GM19467 (cell line): ENCODE data around the gene ARHGEF17.
A peak's percentile ranks its signal among the peaks of the same experiment; 100 is the strongest.

Experiments
- ATAC-seq: cut with Tn5 transposase; IDR thresholded peaks from one replicate; pipeline ENCODE4 v1.9.1; 2021; ENCODE audit warnings: mild to moderate bottlenecking, moderate library complexity; ENCODE audit not compliant: unreplicated experiment

The ARHGEF17 gene

DNA sequence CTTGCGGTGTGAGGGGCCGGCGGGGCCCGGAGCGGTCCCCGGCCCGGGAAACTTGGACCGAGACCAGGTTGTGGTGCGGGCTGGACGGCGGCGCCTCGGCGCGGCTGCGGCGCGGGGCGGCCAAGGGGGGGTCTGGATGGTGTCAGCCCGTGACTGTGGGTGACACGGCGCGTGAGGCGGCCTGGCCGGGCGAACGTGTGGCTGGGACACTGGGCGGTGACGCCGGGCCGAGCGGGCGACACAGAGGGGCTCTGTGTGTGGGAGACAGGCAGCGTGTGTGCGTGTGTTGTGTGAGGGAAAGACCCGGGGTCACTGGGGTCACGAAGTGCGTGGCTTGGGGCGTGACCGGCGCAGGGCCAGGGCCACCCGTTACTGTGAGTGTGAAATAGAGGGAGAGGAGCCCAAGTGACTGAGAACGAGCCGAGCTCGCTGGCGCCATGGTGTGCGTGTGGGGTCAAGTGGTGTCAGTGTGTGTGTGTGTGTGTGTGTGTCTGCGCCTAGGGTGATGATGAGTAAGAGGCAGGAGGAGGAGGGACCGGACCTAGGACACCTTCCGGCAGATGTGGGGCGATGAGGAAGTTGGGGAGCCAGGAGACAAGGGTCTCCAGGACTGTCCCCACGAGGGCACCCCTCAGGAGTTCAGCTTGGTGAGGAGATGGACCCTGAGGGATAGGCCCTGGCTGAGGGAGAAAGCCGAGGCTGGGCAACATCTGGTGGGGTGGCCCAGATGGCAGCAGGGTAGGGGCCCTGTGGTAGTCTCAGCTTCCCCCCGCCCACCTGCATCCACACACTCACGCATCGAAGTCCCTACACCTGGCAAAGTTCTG is 68.9 kb downstream of the ARHGEF17 start:
- peak; percentile 10 for ATAC-seq

DNA sequence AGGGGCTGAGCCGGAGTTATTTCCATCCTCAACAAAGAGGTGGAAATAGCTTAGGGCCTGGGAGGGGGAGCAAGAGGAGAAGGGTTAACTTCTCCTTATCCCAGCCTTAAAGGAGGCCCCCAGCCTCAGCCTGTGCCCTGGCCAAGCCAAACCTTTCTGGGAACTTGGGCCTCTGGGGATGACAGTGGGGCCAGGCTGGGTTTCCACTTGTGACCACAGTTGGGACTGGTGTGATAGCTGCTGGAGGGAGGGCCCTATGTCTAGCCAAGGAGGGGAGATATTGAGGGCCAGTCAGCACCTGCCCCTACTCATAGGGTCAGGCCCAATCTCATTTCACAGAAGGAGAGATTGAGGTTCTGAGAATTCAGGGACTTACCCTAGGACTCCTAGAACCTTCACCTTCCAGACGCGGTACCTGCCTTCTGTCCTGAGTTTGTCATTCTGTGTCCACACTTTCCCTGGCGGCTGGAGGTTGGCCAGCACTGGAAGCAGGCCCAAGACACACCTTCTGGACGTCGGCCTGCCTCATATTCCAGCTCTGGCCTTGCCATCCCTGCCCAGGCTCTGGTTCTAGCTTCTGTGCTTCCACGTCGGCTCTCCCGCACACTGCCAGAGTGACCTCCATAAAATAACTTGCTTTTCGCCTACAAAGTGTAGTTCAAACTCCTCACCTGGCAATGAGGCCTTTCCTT is 71.3 kb downstream of the ARHGEF17 start:
- no peak for ATAC-seq

DNA sequence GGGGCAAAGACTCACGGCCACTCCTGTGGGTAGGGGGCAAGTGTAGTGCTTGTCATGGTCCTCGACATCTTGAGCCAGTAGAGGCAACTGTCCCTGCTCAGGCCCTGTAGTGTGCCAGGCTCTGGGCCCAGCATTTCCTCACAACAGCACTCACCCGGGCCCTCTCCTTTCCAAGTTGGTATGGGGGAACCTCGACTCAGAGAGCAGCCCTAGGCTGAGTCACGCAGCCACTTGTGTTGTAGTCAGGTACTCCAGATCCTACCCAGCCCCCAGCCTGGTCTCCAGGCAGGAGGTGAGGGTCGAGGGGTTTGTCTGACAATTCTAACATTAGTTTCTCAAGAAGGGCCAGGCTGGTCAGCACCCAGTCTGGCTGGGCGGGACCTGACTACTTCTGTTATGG is 72.3 kb downstream of the ARHGEF17 start:
- ATAC-seq = no peak

DNA sequence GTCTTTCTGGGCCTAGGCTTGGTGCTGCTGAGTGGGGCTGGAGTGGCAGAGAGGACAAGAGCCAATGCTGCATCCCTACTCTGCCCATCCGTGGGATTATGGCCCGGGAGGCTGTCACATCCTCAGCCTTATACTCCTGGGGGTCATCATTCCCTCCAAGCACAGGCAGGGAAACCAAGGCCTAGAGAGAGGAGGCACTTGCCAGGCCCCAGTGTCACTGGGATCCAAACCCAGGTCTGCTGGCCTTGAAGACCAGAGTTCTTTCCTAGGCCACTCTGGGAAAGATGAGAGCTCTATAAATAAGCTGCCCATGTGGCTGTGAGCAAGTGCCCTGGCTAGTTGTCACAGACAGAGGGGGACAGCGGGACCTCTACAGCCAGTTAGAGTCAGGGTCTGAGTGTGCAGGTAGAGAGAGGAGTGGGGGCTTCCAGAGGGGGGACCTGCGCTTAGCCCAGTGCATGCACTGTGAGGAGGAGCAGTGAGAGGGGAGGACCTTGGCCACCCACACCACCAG is 72.9 kb downstream of the ARHGEF17 start:
- ATAC-seq = no peak

DNA sequence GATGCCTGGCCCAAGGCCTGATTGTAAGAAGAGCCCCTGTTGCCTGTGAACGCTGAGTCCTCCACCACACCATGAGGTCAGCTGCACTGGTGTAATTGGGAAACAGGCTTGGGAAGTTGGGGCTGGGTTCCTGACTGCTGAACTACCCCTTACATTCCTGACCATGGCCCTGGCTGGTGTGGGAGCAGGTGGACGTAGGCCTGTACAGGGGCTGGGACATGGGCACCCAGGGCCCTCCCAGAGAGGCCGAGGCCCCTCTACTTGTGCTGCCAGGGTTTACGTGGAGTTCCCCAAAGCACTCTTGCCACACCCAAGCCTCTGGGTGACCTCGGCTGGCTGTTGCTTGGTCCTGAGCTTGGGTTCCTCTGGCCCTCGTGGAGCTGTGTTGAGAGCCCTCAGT is 73.5 kb downstream of the ARHGEF17 start:
- ATAC-seq = no peak

DNA sequence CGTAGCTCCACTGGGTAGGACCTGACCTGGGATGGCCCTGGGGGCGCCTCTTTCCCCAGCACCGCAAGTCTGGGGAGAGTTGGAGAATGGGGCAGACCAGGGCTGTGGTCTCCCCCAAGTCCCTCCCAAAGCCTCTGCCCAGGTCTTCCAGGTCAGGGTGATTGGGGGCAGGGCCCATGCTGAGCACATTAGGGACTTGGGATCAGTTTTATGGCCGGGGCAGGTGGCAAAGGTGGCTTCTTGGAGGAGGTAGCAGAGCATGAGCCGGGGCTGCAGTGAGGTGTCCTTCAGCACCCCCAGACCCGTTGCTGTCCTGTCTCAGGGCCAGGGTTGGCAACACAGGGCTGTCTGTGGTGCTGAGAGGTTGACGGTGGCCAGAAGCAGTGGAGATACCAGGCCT is 74.1 kb downstream of the ARHGEF17 start:
- no peak for ATAC-seq

DNA sequence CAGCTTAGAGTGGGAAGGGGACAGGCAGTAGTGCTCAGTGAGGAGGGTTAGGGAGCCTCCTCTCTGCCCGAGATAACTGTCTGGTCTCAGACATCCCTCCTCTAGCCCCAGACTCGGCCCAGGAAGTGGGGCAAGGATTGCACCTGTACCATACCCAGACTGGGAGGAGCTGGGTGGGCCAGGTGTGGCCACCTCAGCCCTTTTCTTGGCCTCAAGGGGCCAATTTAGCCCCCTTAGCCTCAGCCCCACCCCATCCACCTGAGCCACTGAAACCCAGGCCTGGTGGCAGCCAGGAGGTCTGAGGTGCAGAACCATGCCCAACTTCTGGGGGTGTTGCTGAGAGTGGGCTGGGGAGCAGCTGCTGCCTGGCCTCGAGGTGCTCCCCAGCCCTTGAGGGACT is 74.7 kb downstream of the ARHGEF17 start:
- ATAC-seq = no peak

DNA sequence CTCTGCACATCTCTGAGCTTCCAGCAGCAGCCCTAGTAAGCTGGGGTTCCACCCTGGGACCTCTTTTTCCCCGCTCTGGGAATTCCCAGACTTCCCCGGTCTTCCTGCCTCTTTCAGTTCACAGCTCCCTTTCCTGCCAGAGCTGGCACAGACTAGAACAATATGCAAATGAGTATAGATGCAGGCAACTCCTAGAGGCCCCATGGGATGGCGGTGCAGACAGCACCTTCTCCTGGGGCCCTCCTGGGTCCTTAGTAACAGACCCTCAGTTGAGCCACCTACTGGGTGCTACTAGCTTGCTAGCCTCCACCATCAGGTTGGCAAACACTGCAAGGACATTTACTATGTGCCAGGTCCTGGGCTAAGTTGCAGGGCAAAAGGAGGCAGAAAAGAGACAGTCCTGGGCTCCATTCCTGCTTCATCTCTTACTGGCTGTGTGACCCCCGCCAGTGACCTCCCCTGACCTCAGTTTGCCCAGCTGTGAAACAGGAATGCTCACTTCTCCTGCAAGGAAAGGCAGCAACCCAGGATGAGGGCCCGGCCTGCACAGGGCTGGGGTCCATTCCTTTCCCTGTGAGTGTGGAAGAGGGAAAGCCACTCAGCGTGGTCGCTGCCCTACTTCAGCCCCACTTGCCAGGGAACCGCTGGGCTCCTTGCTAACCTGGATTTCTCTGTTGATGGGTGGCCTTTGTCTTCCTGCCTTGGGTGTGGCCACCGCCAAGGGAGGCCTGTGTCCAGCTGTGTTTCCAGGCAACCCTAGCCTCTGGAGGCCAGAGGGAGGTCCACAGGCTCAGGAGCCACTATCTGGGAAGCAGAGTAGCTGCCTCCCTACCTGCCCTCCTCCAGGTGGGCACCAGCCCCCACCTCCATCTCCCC is 75.4 kb downstream of the ARHGEF17 start:
- no peak for ATAC-seq

DNA sequence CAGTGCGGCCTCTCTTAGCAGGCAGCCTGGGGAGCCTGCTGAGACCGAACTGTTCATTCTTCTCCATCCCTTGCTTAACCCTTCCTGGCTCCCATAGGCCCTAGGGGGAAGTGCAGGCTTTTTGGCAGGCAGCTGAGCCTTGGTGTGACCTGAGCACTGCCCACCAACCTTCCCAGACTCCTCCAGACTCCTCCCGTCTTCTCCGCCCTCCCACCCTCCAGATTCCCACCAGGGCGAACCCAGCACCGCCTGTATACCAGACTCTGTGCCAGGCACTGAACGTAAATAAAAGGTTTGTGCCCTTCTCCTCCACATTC is 76.0 kb downstream of the ARHGEF17 start:
- ATAC-seq = no peak

DNA sequence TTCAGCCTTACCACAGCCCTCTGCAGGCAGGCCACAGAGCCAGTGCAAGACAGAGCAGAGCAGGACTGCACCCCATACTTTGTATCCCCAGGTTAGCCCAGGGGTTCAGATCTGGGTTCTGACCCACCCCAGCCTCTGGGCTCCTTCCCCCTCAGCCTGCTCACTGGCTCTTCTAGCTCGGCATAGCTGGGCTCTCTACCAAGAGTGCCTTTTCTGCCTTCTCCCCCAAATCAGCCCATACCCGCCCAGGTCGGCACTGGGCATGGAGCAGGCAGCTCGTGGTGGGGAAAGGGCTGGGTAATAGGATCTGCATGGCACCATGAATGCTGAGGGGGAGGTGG is 76.4 kb downstream of the ARHGEF17 start:
- no peak for ATAC-seq

DNA sequence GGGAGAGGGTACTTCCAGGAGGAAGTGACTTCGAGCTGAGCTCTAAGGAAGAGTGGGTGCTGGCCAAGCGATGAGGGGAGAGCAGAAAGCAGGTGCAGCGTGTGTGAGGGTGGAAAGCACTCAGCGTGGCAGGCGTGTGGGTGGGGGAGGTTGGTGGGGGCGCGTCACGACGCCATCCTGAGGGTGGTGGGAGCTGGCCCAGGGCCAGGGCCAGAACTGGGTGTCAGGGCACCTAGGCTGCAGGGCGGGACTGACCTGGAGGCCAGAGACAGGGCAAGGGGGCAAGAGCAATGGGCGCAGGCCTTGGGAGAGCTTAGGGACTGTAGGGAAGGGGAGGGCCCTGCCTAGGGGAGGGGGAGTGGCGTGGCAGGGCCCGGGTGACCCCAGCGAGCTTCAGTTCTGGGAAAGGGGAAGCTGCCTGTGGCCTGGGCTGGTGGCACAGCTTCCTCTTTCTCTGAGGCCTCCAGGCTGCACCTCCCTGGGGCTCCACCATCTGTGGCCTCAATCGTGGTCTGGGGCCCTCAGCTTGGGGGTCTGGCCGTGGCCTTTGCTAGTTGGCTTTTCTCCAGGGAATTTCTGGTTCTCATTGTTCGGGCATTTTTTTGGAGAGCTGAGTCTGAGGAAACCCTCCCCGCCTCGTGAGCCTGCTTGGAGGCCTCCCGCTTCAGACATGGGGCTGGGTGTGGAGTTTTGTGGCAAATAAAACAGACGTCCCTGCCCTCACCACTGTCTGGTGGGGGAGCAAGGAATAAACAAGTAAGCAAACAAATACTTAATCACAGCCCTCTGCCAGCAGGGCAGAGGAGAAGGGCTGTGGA is 77.0 kb downstream of the ARHGEF17 start:
- ATAC-seq = peak; percentile 41

DNA sequence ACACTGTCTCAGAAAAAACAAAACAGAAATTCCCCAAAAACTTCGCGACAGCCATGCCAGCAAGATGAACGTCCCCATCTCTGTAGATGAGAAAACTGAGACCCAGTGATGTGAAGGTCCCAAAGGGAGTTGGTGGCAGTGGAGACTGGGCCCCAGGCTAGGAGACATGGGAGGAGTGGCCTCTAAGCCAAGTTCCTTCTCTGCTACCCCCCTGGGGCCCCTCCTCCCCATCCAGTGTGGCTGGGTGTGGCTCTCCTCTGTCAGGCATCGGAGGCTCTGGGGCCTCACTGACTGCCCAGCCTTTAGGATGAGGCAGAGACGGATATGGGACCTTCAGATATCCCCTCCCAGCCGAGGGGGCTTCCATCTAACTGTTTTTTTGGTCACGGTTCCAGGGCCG is 77.9 kb downstream of the ARHGEF17 start:
- no peak for ATAC-seq

DNA sequence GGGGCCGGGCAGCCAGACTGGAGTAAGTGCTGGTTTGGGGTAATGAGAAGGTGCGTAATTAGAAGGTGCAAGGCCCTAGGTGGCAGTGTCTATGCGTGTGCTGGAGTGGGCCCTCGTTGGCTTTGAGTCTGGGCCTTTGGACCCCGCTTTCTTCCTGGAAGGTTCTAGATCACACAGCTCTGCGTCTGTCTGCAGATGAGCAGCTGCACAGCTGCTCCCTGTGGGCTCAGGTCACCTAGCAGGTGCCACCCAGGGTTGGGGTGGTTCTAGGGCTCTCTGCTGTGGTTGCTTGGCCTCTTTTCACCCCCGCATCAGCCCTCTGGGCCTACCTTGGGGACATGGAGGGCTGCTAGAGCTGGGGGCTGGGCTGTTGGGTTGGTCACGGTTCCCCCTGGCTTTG is 78.5 kb downstream of the ARHGEF17 start:
- ATAC-seq = no peak

DNA sequence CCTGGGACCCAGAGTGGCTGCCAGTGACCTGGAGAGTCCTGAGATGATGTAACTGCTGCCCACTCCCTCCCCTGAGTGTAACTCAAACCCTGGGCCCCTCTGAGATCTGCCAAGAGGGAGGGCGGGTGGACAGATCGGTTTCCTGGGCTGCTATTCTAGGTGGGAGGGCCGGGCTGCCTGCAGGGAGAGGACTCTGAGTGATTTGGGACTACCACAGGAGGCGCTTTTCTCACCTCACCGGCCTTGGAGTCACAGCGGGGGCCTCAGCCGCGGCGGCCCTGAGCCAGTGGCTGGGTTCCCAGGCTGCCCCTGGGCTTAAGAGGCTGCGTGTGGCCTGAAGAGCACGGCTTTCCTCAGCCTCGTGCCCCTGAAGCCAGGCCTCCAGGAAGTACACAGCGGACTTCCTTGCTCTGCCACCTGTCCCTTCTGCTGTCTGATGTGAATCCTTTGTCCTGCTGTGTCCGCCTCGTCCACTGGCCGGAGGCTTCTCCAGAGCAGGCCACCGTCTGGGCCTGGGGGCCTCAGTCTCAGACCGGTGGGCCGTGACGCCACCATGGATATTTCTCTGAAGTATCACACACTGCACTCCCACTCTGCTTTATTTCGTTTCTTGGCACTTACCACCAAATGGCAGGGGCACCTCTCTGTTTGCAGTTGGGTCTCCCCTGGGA is 79.7 kb downstream of the ARHGEF17 start:
- no peak for ATAC-seq

DNA sequence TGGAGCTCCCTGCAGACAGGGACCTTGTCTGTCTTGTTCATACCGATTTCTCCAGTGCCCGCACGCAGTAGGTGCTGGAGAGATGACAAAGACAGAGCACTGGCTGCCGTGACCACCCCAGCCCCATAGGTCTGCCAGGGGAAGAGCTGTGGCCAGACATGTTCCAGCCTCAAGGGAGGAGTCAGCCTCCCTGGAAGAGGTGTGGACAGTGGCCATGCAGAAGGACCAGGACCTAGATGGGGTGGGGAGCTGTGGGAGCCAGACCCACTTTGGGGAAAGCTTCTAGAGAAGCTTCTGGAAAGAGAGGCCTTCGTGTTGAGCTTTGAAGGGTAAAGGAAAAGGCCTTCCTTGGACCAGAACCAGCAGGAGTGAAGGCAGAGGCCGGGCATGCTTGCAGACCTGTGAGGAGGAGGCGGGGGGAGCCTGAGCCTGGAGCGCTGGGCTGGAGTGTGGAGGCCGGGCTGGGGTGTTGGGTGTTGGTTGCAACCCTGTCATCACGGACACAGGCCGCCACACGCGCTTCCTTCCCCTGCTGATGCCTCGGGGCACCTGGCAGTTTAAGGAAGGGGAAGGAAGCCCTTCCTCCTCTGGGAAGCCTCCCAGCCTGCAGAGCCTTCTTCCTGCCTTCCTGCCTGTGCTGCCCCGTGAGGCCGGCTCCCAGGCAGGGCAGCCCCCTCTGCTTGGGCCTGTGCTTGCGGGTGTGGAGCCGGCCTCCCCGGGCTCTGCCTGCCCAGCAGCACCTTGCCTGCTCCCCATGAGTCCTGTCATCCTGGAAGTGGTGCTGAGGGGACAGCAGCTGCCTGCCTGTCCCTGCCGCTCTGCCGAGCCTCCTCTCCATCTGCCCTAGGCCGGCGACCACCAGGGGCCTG is 80.4 kb downstream of the ARHGEF17 start:
- no peak for ATAC-seq

DNA sequence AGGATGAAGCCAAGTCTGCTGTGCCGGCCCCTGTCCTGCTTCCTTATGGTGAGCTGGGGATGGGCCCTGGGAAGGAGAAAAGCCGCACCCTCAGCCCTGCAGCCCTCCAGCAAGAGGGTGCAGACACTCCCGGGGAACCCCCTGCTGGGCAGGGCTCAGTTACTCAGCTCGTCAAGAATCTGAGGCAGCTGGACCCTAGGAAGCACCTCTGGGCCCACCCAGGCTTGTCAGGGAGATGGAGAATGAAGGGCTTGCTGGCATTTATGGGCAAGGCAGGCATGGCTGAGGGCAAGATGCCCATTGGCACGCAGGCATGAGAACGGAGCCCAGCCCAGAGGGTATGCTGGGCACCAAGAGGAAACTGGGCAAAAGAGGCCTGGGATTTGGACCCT is 81.1 kb downstream of the ARHGEF17 start:
- ATAC-seq = no peak

DNA sequence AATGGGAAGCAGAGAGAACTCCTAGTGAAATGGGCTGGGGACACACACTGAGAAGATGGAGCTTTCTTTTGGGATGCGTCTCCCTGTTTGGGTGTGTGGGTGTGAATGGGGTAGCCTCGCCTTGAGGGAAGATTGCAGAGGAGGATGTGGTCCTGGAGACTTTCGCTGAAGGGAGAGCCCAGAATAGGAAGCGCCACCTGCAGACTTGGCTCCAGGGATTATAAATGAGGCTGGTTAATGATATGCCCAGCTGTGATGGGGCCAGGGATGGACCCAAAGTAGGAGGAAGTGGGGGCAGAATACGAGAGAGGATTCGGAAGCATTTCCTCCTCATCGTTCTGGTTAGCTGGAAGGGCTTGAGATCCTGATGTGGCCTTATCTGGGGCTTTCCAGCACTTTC is 81.8 kb downstream of the ARHGEF17 start:
- ATAC-seq = no peak

DNA sequence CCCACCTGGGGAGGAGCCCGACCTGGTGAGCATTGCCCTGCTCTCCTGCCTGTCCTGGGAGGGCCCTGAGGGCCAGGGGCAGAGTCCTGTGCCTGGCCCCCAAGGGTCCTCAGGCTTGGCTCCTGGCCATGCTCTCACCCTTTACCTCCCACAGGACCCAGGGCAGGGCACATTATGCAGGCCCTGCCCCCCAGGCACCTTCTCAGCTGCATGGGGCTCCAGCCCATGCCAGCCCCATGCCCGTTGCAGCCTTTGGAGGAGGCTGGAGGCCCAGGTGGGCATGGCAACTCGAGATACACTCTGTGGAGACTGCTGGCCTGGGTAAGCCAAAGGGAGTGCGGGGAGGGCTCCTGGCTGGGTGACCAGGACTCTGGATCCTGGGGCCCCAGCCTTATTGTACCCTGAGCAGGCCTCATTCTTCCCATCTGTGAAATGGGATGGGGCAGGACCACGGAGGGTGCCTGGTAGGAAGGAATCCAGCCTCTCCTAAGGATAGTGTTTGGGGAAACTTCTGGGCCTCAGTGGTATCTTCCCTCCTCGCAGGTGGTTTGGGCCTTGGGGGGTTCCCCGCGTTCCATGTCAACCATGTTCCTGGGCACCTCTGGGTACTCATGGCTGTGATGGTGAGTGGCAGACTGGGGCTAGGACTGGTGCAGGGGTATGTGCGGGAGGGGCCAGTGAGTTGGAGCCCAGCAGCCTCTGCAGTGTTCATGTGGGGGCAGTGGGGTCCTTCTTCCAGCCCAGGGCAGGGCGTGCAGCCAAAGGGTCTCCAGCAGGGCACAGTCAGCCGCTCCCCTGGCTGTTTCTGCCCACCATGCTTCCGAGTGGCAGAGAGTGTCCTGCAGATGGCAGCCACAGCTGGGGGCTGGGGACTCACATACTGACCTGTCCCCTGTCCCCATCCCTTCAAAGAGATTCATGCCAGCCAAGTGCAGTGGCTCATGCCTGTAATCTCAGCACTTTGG is 82.8 kb downstream of the ARHGEF17 start:
- ATAC-seq = no peak
